MCF 10A (cell line): ENCODE data around the gene FLNA. TPM values are rescaled to one million over a fixed set of nuclear protein-coding genes. Genes with fewer than 3 reads are reported as not detected.

Experiments
- BruUV-seq: library from RNA; stranded (reverse); fragments of 400-500 nt; replicated peaks from 2 replicates; lab custom pipeline; 2021; lab: Mats Ljungman, UMichigan
- CTCF ChIA-PET: fragments of 300-600 bp; sonication (Branson Sonifier 250); formaldehyde crosslinking; extraction: SDS; loops from one replicate; lab custom pipeline; 2021; ENCODE audit warnings: antibody characterized with exemption, inconsistent platforms; lab: Yijun Ruan, JAX
- POLR2A ChIA-PET: fragments of 300-600, 350-650 bp; sonication (Branson Sonifier 250); formaldehyde crosslinking; extraction: SDS; loops from one replicate; lab custom pipeline; 2020; ENCODE audit warnings: antibody characterized with exemption, inconsistent platforms; lab: Yijun Ruan, JAX
- DNase-seq: peaks from one replicate; pipeline ENCODE4 v3.0.0-alpha.2; 2018; ENCODE audit not compliant: unreplicated experiment
- H3K27ac Mint-ChIP-seq: one replicate; pipeline ENCODE4 v1.8.0; 2022; ENCODE audit warnings: mild to moderate bottlenecking, low read depth, mixed read lengths; ENCODE audit not compliant: unreplicated experiment
- H3K27me3 Mint-ChIP-seq: one replicate; pipeline ENCODE4 v1.8.0; 2022; ENCODE audit warnings: mixed read lengths; ENCODE audit not compliant: insufficient read depth, unreplicated experiment
- H3K36me3 Mint-ChIP-seq: one replicate; pipeline ENCODE4 v1.8.0; 2022; ENCODE audit warnings: mild to moderate bottlenecking, moderate library complexity, mixed read lengths; ENCODE audit not compliant: insufficient read depth, unreplicated experiment
- H3K4me1 Mint-ChIP-seq: one replicate; pipeline ENCODE4 v1.8.0; 2022; ENCODE audit warnings: mixed read lengths; ENCODE audit not compliant: insufficient read depth, unreplicated experiment
- H3K4me3 Mint-ChIP-seq: one replicate; pipeline ENCODE4 v1.8.0; 2022; ENCODE audit warnings: mild to moderate bottlenecking, moderate library complexity, mixed read lengths; ENCODE audit not compliant: unreplicated experiment
- H3K9me3 Mint-ChIP-seq: one replicate; pipeline ENCODE4 v1.8.0; 2022; ENCODE audit warnings: mixed read lengths; ENCODE audit not compliant: unreplicated experiment
- CTCF ChIP-seq: fragments of 200-600 bp; IDR thresholded peaks from one replicate; pipeline ENCODE4 v1.8.0; 2022; ENCODE audit warnings: antibody characterized with exemption, mild to moderate bottlenecking; ENCODE audit not compliant: unreplicated experiment
- intact Hi-C: fragments of 100-400 bp; cut with micrococcal nuclease; formaldehyde crosslinking; loops from 2 replicates; pipeline ENCODE4 v1.14.1; 2022
- total RNA-seq: library from RNA; stranded (reverse); gene quantifications from 2 replicates; pipeline ENCODE4 v1.2.3, GENCODE V29; 2022

The FLNA gene
- total RNA-seq, 1 experiment from 2014 or later: 1,218 TPM

DNA sequence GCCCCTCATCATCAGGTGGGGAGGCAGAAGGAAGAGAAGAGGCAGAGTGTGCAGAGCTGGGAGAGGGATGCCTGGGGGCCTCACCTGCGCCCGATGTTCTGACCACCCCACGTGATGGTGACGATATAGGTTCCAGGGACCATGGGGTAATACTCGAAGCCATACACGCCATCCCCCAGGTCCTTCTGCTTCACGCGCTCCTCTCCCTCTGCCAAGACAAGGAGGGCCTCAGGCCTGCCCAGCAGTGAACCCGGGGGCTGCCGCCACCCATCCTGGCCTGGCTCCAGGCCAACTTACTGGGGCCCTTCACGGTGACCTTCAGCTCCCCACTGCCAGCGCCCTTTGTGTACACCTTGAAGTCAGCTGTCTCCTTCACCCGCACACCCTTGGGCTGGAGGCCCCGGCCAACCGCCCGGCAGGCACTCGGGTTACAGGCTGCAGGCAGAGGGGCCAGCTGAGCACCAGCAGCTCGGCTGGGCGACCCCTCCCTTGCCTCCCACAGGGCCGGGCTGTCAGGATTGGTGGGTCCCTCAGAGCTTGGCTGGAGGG, 9.3 kb downstream of the FLNA start:
- H3K36me3 Mint-ChIP-seq: peaks cover 67% of the 10 kb centered on the region
- H3K4me3 Mint-ChIP-seq: no peak overlapping the region
- TF ChIP-seq CTCF: no peak
- H3K9me3 Mint-ChIP-seq: no peaks in the 10 kb centered on the region
- intact Hi-C loops: no loop called here
- peaks cover 8% of the 10 kb centered on the region for H3K4me1 Mint-ChIP-seq
- ChIA-PET POLR2A (interaction anchor here (0.6 to 0.7 kb wide), 2 partner anchors 39 to 45 kb away, joined by 3 read pairs; no protein-coding TSS in a partner anchor), CTCF (interaction anchor here (0.5 to 1.1 kb wide), 2 partner anchors 9 to 49 kb away, joined by 3 read pairs; no protein-coding TSS in a partner anchor)
- BruUV-seq: no TSS peak
- no peak overlapping the region for H3K27ac Mint-ChIP-seq
- no peaks in the 10 kb centered on the region for H3K27me3 Mint-ChIP-seq
- no peak for DNase-seq

GRCh38 chrX:154363706-154364439, 10.6 kb downstream of the FLNA start:
- no TSS peak for BruUV-seq
- peaks cover 9% of the 10 kb centered on the region for H3K4me1 Mint-ChIP-seq
- H3K9me3 Mint-ChIP-seq: no peaks in the 10 kb centered on the region
- H3K27ac Mint-ChIP-seq: no peak overlapping the region
- no peak for DNase-seq
- CTCF ChIA-PET: no interaction called here
- intact Hi-C loops: no loop called here
- H3K4me3 Mint-ChIP-seq: no peak overlapping the region
- peaks cover 78% of the 10 kb centered on the region for H3K36me3 Mint-ChIP-seq
- POLR2A ChIA-PET: no interaction called here
- no peak for TF ChIP-seq CTCF
- no peaks in the 10 kb centered on the region for H3K27me3 Mint-ChIP-seq

GRCh38 chrX:154362085-154362742, 12.2 kb downstream of the FLNA start:
- intact Hi-C loops: no loop called here
- Mint-ChIP-seq H3K4me3 (no peak overlapping the region), H3K27ac (no peak overlapping the region), H3K4me1 (peaks cover 5% of the 10 kb centered on the region), H3K36me3 (peaks cover 80% of the 10 kb centered on the region), H3K27me3 (no peaks in the 10 kb centered on the region), H3K9me3 (no peaks in the 10 kb centered on the region)
- ChIA-PET CTCF (no interaction called here), POLR2A (no interaction called here)
- DNase-seq: no peak
- no TSS peak for BruUV-seq
- TF ChIP-seq CTCF: no peak

DNA sequence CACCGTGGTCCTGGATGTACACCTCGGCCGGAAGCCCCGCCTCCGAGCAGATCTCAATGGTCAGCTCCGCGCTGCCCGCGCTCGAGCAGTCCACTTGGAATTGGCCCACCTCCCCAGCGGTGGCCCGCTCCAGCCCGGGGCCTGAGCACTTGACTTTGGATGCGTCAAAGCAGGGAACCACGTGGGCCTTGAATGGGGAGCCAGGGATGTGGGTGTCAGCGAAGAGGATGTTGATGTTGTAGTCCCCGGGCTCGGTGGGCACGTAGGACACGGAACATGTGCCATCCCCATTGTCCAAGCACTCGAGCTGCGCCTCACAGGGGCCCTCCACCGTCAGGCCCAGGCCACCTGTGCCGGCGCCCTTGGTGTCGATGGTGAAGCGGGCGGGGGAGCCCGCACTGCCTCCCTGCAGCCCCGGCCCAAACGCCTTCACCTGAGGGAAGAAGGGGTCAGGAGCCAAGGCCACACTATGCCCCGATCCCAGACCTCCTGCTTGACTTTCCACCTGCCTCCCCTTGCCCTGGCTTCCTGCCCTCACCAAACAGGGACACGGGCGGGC, 14.2 kb downstream of the FLNA start:
- TF ChIP-seq CTCF: no peak
- ChIA-PET POLR2A (no interaction called here), CTCF (no interaction called here)
- no peak for DNase-seq
- H3K27ac Mint-ChIP-seq: no peak overlapping the region
- peaks cover 5% of the 10 kb centered on the region for H3K4me1 Mint-ChIP-seq
- H3K9me3 Mint-ChIP-seq: no peaks in the 10 kb centered on the region
- intact Hi-C loops: no loop called here
- no TSS peak for BruUV-seq
- no peaks in the 10 kb centered on the region for H3K27me3 Mint-ChIP-seq
- H3K36me3 Mint-ChIP-seq: peaks cover 76% of the 10 kb centered on the region
- no peak overlapping the region for H3K4me3 Mint-ChIP-seq
